ENCODE data around the gene SSBP4.

- no peak for TF ChIP-seq ZBTB7A (IDR thresholded peaks at IDR 0.05; ENCODE audit: low read depth)
- TF ChIP-seq TCF12 (IDR thresholded peaks at IDR 0.05; ENCODE audit: low read depth): no peak
- no peak for TF ChIP-seq EP300 (IDR thresholded peaks at IDR 0.05; ENCODE audit: borderline replicate concordance)
- no peak for TF ChIP-seq RAD21 (IDR thresholded peaks at IDR 0.05; ENCODE audit: low read depth)
These were observed 30.1 kb upstream of the SSBP4 start for GRCh38 chr19:18388960-18389725.

All from Ishikawa (cell line).